Loucy (cell line): ENCODE data around the gene FES.

Source experiments
- H2AFZ ChIP-seq: fragments of 200-600 bp; sonication (generic); 2 replicates; pipeline ENCODE4 v1.6.0; 2016; ENCODE audit warnings: antibody characterized with exemption, mild to moderate bottlenecking, low read length, moderate library complexity
- H3F3A ChIP-seq: fragments of 200-600 bp; 2 replicates; pipeline ENCODE4 v1.6.0; 2016; ENCODE audit warnings: antibody characterized with exemption, low read depth, mild to moderate bottlenecking
- H3K27me3 ChIP-seq: fragments of 200-600 bp; sonication (generic); 2 replicates; pipeline ENCODE4 v1.6.1; 2014; ENCODE audit warnings: low read length, mild to moderate bottlenecking; ENCODE audit not compliant: insufficient read depth, poor library complexity, severe bottlenecking
- H3K36me3 ChIP-seq: fragments of 200-600 bp; sonication (generic); 2 replicates; pipeline ENCODE4 v1.6.1; 2016; ENCODE audit warnings: low read length; ENCODE audit not compliant: insufficient read depth
- H3K4me1 ChIP-seq: fragments of 200-600 bp; sonication (generic); 2 replicates; pipeline ENCODE4 v1.5.1; 2014; ENCODE audit warnings: low read length, mild to moderate bottlenecking; ENCODE audit not compliant: insufficient read depth, poor library complexity, severe bottlenecking
- H3K4me2 ChIP-seq: fragments of 200-600 bp; sonication (generic); 2 replicates; pipeline ENCODE4 v1.6.0; 2014; ENCODE audit warnings: antibody characterized with exemption, low read length, low read depth, mild to moderate bottlenecking; ENCODE audit not compliant: poor library complexity, severe bottlenecking
- H3K4me3 ChIP-seq: fragments of 200-600 bp; sonication (generic); 2 replicates; pipeline ENCODE4 v1.5.1; 2014; ENCODE audit warnings: low read length, mild to moderate bottlenecking, mixed read lengths; ENCODE audit not compliant: poor library complexity, severe bottlenecking
- H3K79me2 ChIP-seq: fragments of 200-600 bp; sonication (generic); 2 replicates; pipeline ENCODE4 v1.6.1; 2014; ENCODE audit warnings: low read length; ENCODE audit not compliant: insufficient read depth
- H3K9ac ChIP-seq: fragments of 200-600 bp; sonication (generic); 2 replicates; pipeline ENCODE4 v1.6.0; 2014; ENCODE audit warnings: mild to moderate bottlenecking, low read depth, low read length, moderate library complexity; ENCODE audit not compliant: poor library complexity, severe bottlenecking
- H3K9me2 ChIP-seq: fragments of 200-600 bp; sonication (generic); replicated peaks from 2 replicates; pipeline ENCODE4 v1.6.1; 2016; ENCODE audit warnings: low read depth, low read length, mixed read lengths
- H3K9me3 ChIP-seq: fragments of 200-600 bp; sonication (generic); 2 replicates; pipeline ENCODE4 v1.6.1; 2014; ENCODE audit warnings: mild to moderate bottlenecking, antibody characterized with exemption, low read length, low read depth; ENCODE audit not compliant: insufficient read depth
- H4K20me1 ChIP-seq: fragments of 200-600 bp; sonication (generic); 2 replicates; pipeline ENCODE4 v1.6.0; 2014; ENCODE audit warnings: antibody characterized with exemption, low read length, mild to moderate bottlenecking; ENCODE audit not compliant: insufficient read depth, poor library complexity, severe bottlenecking
- CTCF ChIP-seq: fragments of 200-600 bp; sonication (generic); conservative IDR thresholded peaks from 2 replicates; pipeline ENCODE4 v1.5.1; 2014; ENCODE audit warnings: mild to moderate bottlenecking, antibody characterized with exemption, low read length
- EZH2phosphoT487 ChIP-seq: fragments of 200-600 bp; IDR thresholded peaks from 2 replicates; pipeline ENCODE4 v1.6.1; 2018; ENCODE audit warnings: antibody characterized with exemption, mild to moderate bottlenecking, moderate library complexity, borderline replicate concordance

Gene FES

GRCh38 chr15:90876046-90876445, 8.3 kb upstream of the FES start:
- Histone ChIP-seq H3K9me3 (no peaks in the 10 kb centered on the region), H3K4me2 (no peak overlapping the region), H3K4me3 (no peak overlapping the region), H3K4me1 (peaks cover 26% of the 10 kb centered on the region), H3K27me3 (no peaks in the 10 kb centered on the region), H3K79me2 (peaks cover 45% of the 10 kb centered on the region), H3K9ac (no peak overlapping the region), H3K9me2 (no peaks in the 10 kb centered on the region), H3F3A (no peaks in the 10 kb centered on the region), H4K20me1 (peaks cover 10% of the 10 kb centered on the region), H3K36me3 (peaks cover 46% of the 10 kb centered on the region; the same call in 1 of the 2 replicates), H2AFZ (no peak overlapping the region)
- TF ChIP-seq CTCF (no peak), EZH2phosphoT487 (no peak)

GRCh38 chr15:90876512-90877170, 7.7 kb upstream of the FES start:
- peaks cover 52% of the 10 kb centered on the region; the same call in 1 of the 2 replicates for H3K36me3 ChIP-seq
- peaks cover 10% of the 10 kb centered on the region for H4K20me1 ChIP-seq

GRCh38 chr15:90877315-90877714, 7.0 kb upstream of the FES start:
- H3K36me3 ChIP-seq, result peaks cover 52% of the 10 kb centered on the region; the same call in 1 of the 2 replicates

More at GRCh38 chr15:90876512-90877170, 7.7 kb upstream of the FES start:
- Histone ChIP-seq H3K79me2 (peaks cover 41% of the 10 kb centered on the region), H3K9me2 (no peaks in the 10 kb centered on the region), H3K9me3 (no peaks in the 10 kb centered on the region), H3K4me3 (no peak overlapping the region), H3F3A (no peaks in the 10 kb centered on the region), H2AFZ (no peak overlapping the region), H3K9ac (no peak overlapping the region), H3K4me2 (no peak overlapping the region), H3K4me1 (peaks cover 26% of the 10 kb centered on the region), H3K27me3 (no peaks in the 10 kb centered on the region)
- no peak for TF ChIP-seq CTCF
- TF ChIP-seq EZH2phosphoT487, result no peak

More at GRCh38 chr15:90877315-90877714, 7.0 kb upstream of the FES start:
- peaks cover 34% of the 10 kb centered on the region for H3K79me2 ChIP-seq
- H4K20me1 ChIP-seq, result peaks cover 10% of the 10 kb centered on the region
- no peaks in the 10 kb centered on the region for H3K9me2 ChIP-seq
- H3K4me3 ChIP-seq, result no peak overlapping the region
- H3K27me3 ChIP-seq, result no peaks in the 10 kb centered on the region
- H3K9ac ChIP-seq, result no peak overlapping the region
- H2AFZ ChIP-seq, result no peak overlapping the region
- no peaks in the 10 kb centered on the region for H3K9me3 ChIP-seq
- H3F3A ChIP-seq, result no peaks in the 10 kb centered on the region
- no peak overlapping the region for H3K4me2 ChIP-seq
- H3K4me1 ChIP-seq, result peaks cover 23% of the 10 kb centered on the region
- no peak for TF ChIP-seq EZH2phosphoT487
- no peak for TF ChIP-seq CTCF
